ENCODE measurements around the gene SLC12A4.

DNA sequence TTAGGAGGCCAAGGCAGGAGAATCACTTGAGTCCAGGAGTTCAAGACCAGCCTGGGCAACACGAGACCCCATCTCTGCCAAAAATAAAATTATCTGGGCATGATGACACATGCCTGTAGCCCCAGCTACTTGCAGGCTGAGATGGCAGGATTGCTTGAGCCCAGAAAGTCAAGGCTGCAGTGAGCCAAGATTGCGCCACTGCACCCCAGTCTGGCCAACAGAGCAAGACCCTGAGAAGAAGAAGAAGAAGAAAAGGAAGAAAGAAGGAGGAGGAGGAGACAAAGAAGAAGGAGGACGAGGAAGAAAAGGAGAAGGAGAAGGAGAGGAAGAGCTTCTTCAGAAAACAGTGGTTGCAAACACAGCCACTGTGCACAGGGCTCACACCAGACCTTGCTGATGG, 20.2 kb upstream of the SLC12A4 start:
- TF ChIP-seq, protein P1, sequence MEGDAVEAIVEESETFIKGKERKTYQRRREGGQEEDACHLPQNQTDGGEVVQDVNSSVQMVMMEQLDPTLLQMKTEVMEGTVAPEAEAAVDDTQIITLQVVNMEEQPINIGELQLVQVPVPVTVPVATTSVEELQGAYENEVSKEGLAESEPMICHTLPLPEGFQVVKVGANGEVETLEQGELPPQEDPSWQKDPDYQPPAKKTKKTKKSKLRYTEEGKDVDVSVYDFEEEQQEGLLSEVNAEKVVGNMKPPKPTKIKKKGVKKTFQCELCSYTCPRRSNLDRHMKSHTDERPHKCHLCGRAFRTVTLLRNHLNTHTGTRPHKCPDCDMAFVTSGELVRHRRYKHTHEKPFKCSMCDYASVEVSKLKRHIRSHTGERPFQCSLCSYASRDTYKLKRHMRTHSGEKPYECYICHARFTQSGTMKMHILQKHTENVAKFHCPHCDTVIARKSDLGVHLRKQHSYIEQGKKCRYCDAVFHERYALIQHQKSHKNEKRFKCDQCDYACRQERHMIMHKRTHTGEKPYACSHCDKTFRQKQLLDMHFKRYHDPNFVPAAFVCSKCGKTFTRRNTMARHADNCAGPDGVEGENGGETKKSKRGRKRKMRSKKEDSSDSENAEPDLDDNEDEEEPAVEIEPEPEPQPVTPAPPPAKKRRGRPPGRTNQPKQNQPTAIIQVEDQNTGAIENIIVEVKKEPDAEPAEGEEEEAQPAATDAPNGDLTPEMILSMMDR (conservative IDR thresholded peaks at IDR 0.05; ENCODE audit: low read depth, low read length), result no peak
- TF ChIP-seq EZH2phosphoT487 (IDR thresholded peaks at IDR 0.05; ENCODE audit: borderline replicate concordance, low read length), result no peak

All from PC-3 (cell line).